ENCODE measurements around the gene DENND6A. TPM values are rescaled to one million over a fixed set of nuclear protein-coding genes. Genes with fewer than 3 reads are reported as not detected.
"Not testable (repeated sequence)": the region's sequence is repeated elsewhere in the genome, so short reads cannot be mapped to it uniquely, and the experiment has no call there.

The DENND6A gene
- polyA plus RNA-seq, 3 donors: 3.1 to 11.6 (median 6.8) TPM

DNA sequence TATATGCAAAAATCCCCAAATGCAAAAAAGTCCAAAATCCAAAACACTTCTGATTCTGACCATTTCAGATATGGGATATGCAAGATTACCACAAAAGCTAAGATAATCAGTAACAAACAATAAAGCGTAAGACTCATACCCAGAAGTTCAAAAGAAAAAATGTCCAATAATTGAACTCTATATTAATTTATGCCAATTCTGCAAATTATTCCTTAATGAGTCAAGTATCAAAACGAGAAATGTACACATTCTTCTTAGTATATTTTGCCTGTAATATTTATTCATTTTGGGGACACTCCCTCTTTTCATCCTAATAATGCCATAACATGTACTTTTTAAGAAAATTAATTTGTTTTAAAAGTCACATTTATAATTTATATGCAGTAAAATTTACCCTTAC lies 37.1 kb downstream of the DENND6A start:
- no peak overlapping the region for H3K27ac ChIP-seq (ENCODE audit: low read depth, low read length)
- WGBS, 3 donors: 87 to 95% (median 90%) methylated on average over 2 of the region's 2 CpGs

DNA sequence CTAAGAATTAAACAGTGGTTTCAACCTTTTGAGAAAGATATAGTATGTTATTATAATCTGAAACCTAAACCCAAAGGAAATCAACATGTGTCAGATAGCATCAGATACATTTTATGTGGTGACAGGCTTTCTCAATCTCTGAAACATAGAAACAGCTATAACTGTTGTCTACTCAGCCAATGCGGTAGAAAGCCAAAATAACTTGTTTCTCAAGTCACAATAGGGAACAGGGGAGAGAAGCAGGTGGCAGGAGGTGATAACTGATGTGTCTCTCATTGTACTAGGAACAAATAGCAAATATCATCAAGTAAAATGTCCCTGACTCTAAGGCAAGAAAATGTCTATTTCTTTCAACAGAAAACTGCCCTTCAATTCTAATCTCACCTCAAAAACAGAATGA lies 38.6 kb downstream of the DENND6A start:
- 85 to 93% (median 92%) methylated on average over 1 of the region's 1 CpG for WGBS, 3 donors
- H3K27ac ChIP-seq (ENCODE audit: low read depth, low read length): no peak overlapping the region

GRCh38 chr3:57652203-57652602 lies 40.7 kb downstream of the DENND6A start:
- 93 to 95% (median 95%) methylated on average over 3 of the region's 3 CpGs for WGBS, 3 donors
- no peak overlapping the region for H3K27ac ChIP-seq (ENCODE audit: low read depth, low read length)

DNA sequence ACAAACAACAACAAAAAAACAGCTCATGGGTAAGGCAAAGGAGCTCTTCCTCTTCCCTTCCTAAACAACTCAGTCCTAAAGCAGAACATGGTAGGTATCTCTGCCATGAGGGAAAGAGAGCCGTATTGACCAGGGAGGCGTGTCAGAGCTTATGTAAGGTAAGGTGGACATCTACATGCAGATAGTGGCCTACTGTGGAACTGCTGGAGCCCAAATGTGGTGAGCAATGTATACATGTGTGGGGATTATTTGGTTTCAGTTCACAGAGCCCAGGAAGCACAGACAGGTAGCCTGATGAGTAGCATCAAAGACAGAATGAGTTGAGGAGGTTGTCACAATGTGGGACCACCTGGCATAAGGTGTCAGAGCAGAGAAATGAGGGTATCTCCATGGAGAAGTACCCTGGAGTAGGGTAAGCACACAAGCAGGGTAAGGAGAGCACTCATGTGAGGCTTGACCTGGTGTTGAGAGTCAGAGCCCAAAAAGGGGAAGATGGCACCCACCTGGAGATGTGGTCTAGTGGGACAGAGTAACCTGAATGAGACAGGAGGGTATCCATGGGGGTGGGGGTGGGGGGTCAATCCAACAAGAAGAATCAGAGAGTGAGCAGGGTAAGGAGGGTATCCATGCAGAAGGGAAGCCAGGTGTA lies 45.5 kb downstream of the DENND6A start:
- no peak overlapping the region for H3K27ac ChIP-seq (ENCODE audit: low read depth, low read length)

DNA sequence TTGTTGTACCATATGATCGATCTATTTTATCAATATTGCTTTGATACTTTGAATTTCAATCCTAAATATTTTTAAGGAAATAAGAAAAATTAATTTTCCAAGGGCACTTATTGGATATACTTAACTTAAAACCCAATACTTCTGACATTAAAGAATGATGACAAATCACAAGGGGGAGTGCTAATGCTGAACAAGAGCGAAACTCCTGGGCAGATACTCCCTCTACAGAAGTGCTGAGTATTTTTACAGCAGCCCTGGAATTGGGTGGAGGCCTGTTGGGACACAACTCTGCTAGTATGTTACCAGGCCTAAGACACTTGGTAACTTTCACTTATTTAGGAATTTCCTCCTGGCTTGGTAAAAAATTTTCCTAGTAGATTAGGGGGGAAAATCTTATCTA lies 46.2 kb downstream of the DENND6A start:
- WGBS, 3 donors: 75 to 83% (median 82%) methylated on average over 2 of the region's 2 CpGs
- no peak overlapping the region for H3K27ac ChIP-seq (ENCODE audit: low read depth, low read length)

More for the DNA sequence above, 45.5 kb downstream of the DENND6A start:
- WGBS, 3 donors: 85 to 93% (median 92%) methylated on average over 2 of the region's 2 CpGs

DNA sequence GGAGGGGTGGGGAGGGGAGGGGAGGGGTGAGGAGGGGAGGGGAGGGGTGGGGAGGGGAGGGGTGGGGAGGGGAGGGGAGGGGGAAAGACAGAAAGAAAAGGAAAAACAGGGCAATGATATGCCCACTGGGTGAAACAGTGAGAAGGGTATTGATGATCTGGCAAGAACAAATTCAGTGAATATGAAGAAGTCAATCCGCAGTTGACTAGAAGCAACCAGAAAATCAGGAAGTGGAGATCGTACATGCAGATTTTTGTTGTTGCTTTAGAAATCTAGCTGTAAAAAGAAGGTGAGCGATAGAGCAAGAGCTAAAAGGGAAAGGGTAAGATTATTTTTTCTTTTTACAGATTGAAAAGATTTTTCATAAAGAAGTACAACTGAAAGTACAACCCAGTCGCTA lies 48.1 kb downstream of the DENND6A start:
- 81 to 94% (median 90%) methylated on average over 4 of the region's 4 CpGs for WGBS, 3 donors
- H3K27ac ChIP-seq (ENCODE audit: low read depth, low read length): no peak overlapping the region

DNA sequence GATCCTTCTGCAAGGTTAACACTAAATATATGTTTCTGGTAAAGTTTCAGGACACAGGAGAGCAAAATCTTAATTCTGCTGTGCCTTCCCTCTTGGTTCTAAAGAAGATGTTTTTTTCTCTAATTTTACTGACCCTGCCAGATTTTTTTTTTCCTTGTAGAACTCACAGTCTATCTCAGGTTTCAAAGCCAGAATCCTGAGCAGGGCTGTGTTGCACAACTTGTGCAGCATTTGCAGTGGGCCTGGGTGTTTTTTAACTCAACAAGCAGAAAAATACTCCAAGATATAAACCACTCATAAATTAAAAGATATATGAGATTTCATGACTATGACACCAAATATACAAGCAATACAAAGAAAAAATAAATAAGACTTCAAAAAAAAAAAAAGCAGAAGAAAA lies 55.5 kb downstream of the DENND6A start:
- H3K27ac ChIP-seq (ENCODE audit: low read depth, low read length): no peak overlapping the region

DNA sequence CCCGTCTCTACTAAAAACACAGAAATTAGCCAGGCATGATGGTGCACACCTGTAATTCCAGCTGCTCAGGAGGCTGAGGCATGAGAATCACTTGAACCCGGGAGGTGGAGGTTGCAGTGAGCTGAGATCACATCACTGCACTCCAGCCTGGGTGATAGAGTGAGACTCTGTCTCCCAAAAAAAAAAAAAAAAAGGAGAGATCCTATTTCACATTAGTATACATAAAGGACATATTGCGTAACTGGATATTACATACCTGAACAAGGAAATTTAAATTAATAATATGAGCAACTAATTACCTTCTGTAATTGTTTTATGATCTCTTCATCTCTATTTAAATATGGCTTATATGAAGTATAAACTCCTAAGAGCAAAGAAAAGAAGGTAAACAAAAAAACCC lies 58.6 kb downstream of the DENND6A start:
- WGBS, 3 donors: 93 to 100% (median 94%) methylated on average over 3 of the region's 3 CpGs
- not testable (repeated sequence) for H3K27ac ChIP-seq (ENCODE audit: low read depth, low read length)

DNA sequence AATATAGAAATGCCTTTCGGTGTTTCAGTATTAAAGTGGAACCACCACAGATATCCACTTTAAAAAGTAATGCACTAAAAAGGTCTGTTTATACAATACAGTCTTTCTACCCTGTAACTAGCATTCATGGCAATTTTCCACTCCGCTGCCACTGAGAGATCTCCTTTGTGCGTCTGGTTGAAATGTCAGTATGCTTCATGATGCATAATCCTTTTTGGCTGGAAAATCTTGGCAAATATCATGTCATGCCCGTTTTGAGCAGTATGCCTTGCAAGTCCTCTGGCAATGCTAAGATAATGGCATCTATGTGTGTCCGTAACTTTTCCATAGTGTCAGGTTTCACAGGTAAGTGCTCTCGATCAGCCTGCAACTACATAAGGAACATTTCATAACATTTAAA lies 64.9 kb downstream of the DENND6A start:
- 85 to 93% (median 88%) methylated on average over 6 of the region's 6 CpGs for WGBS, 3 donors
- H3K27ac ChIP-seq (ENCODE audit: low read depth, low read length): no peak overlapping the region

GRCh38 chr3:57624801-57625200 lies 68.1 kb downstream of the DENND6A start:
- WGBS, 3 donors: 91 to 93% (median 93%) methylated on average over 3 of the region's 3 CpGs
- no peak overlapping the region for H3K27ac ChIP-seq (ENCODE audit: low read depth, low read length)

- H3K27ac ChIP-seq (ENCODE audit: low read depth, low read length): no peak overlapping the region
Measured at GRCh38 chr3:57622362-57622761, 70.5 kb downstream of the DENND6A start.

GRCh38 chr3:57617739-57618138 lies 75.1 kb downstream of the DENND6A start:
- H3K27ac ChIP-seq (ENCODE audit: low read depth, low read length): no peak overlapping the region
- 96 to 99% (median 96%) methylated on average over 3 of the region's 3 CpGs for WGBS, 3 donors

DNA sequence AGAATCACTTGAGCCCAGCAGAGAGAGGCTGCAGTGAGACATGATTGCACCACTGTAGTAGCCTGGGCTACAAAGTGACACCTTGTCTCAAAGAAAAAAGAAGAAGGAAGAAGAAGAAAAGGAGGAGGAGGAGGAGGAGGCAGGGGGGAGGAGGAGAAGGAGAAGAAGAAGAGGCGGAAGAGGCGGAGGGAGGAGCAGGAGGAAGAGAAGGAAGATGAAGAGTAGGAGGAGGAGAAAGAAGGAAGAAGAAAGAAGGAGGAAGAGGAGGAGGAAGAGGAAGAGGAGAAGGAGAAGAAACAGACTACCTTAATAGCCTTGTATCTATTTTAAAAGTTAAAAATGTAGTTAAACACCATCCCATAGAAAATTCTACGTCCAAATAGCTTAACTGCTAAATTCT lies 76.6 kb downstream of the DENND6A start:
- no peak overlapping the region for H3K27ac ChIP-seq (ENCODE audit: low read depth, low read length)
- WGBS, 3 donors: 51 to 60% (median 58%) methylated on average over 3 of the region's 3 CpGs

DNA sequence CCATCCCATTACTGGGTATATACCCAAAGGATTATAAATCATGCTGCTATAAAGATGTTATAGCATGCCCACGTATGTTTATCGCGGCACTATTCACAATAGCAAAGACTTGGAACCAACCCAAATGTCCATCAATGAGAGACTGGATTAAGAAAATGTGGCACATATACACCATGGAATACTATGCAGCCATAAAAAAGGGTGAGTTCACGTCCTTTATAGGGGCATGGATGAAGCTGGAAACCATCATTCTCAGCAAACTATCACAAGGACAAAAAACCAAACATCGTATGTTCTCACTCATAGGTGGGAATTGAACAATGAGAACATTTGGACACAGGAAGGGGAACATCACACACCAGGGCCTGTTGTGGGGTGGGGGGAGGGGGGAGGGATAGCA lies 81.0 kb downstream of the DENND6A start:
- H3K27ac ChIP-seq (ENCODE audit: low read depth, low read length): not testable (repeated sequence)
- 97 to 98% (median 98%) methylated on average over 5 of the region's 5 CpGs for WGBS, 3 donors

GRCh38 chr3:57605683-57606082 lies 87.2 kb downstream of the DENND6A start:
- no peak overlapping the region for H3K27ac ChIP-seq (ENCODE audit: low read depth, low read length)

DNA sequence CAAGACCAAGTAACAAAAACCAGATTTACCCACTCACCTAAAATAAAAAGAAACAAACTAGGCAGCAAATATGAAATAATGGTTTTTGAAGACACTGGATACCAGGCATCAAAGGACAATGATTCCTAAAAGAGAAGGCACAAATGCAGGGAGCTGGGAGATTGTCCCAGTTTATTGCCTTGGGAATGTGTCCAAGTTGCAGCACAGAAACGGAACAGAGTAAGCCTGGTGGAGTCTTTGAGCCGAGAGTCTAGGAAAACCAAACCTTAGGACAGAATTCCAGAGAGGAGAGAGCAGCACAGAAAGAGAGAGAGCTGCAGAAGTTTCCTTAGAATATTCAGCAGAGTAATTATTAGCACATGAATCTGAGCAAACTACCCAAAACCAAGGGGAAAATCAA lies 87.9 kb downstream of the DENND6A start:
- H3K27ac ChIP-seq (ENCODE audit: low read depth, low read length): no peak overlapping the region
- 70 to 98% (median 84%) methylated on average over 2 of the region's 2 CpGs for WGBS, 3 donors

DNA sequence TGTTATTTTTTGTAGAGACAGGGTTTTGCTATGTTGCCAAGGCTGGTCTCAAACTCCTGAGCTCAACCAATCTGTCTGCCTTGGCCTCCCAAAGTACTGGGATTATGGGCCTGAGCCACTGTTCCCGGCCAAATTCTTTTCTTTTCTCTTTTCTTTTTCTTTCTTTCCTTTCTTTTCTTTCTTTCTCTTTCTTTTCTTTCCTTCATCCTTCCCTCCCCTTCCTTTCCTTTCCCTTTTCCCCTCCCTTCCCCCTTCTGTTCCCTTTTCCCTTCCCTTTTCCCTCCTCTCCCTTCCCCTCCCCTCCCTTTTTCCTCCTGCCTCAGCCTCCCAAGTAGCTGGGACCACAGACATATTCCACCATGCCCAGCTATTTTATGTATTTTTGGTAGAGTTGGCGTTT lies 92.7 kb downstream of the DENND6A start:
- H3K27ac ChIP-seq (ENCODE audit: low read depth, low read length): no peak overlapping the region
- 87 to 98% (median 94%) methylated on average over 2 of the region's 2 CpGs for WGBS, 3 donors

DNA sequence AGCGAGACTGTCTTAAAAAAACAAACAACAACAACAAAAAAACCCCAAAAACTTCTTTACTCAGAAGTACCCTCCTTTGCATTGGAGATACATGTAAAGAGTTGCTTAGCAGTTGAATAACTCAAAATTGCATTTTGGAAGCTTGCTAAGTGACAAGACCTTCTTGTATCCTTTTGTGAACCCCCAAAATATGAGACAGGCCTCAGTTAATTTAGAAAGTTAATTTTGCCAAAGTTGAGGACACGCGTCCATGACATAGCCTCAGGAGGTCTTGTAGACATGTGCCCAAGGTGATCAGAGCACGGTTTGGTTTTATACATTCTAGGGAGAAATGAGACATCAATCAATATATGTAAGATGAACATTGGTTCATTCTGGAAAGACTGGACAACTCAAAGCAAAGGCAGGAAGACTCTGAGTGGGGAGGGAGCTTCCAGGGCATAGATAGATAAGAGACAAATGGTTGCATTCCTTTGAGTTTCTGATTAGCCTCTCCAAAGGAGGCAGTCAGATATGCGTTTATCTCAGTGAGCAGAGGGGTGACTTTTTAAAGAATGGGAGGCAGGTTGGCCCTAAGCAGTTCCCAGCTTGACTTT lies 94.0 kb downstream of the DENND6A start:
- no peak overlapping the region for H3K27ac ChIP-seq (ENCODE audit: low read depth, low read length)
- 44 to 68% (median 64%) methylated on average over 5 of the region's 5 CpGs for WGBS, 3 donors

DNA sequence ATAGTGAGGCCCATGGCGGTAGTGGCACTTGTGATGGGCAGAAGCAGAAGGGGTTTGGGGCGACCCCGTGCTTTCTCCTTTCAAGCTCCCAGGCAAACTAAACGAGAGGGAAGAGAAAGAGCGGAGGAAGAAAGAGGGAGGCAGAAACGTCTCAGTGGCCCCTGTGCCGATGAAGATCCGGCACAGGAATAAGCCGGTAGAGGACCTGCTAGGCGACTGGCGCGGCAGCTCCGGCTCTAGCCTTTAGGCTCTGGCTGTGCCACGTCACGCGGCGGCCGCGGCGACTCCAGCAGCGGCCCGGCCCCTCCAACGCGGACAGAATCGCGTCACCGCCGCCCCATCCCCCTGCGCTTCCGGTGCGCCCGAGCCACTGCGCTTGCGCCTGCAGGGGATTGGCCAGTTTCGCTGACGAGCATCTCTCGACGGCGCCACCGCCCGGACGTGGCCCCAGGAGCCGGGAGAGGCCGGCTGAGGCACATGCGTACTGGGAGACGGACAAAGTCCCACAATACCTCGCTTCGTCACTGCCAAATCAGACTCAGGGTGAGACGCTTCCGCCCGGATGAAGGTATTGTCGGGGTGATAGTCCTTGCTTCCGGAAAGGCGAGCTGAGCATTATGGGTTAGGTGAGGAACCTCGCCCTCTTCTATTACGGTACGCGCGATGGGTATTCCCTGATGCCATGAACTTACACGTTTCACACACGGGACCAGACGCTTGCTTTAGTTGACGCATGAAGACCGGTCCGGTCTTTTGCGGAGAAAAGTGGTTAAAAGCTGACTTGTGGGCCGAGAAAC lies 95.6 kb downstream of the DENND6A start, which contains the start of gene ARF4:
ARF4 (minus strand) TSS at position 218 of the 797 bp plus-strand sequence; CDS start at position 14, 204 bp downstream.
- H3K27ac ChIP-seq (ENCODE audit: low read depth, low read length): peak within 1 kb of the TSS; percentile 94
- WGBS, 3 donors: 0% methylated on average over 52 to 67 of the region's 67 CpGs
